Cardiac muscle cell (in vitro differentiated cells and primary cell): ENCODE measurements around the gene TMEM132D. TPM values are rescaled to one million over a fixed set of nuclear protein-coding genes. Genes with fewer than 3 reads are reported as not detected.

Experiments used
- DNase-seq, 2 donors: peaks; one replicate each; pipeline versions ENCODE4 v3.0.0 to v3.0.0-alpha.2; 2010 to 2017; ENCODE audit warnings: low read depth in 1 of 2, low spot score in 1 of 2
- H3K27ac ChIP-seq: fragments of 200-600 bp; sonication (generic); 2 replicates; pipeline ENCODE4 v1.5.1; 2016
- H3K27me3 ChIP-seq: fragments of 200-600 bp; sonication (generic); 2 replicates; pipeline ENCODE4 v1.6.0; 2016; ENCODE audit warnings: control low read depth
- H3K36me3 ChIP-seq: fragments of 200-600 bp; sonication (generic); 2 replicates; pipeline ENCODE4 v1.5.1; 2016; ENCODE audit warnings: control low read depth
- H3K4me1 ChIP-seq: fragments of 200-600 bp; sonication (generic); 2 replicates; pipeline ENCODE4 v1.8.1; 2017; ENCODE audit warnings: low read depth, mild to moderate bottlenecking, mixed run types
- H3K4me3 ChIP-seq: fragments of 200-600 bp; sonication (generic); 2 replicates; pipeline ENCODE4 v1.5.1; 2016; ENCODE audit warnings: mild to moderate bottlenecking
- H3K9me3 ChIP-seq: fragments of 200-600 bp; sonication (generic); 2 replicates; pipeline ENCODE4 v1.5.1; 2017; ENCODE audit warnings: low read depth, mild to moderate bottlenecking, control low read depth
- polyA plus RNA-seq: library from polyadenylated mRNA; unstranded; fragments of >200 nt; fragmentation: Nextera tagmentation; extraction: Ambion mirVana; gene quantifications from 2 replicates; pipeline ENCODE4 v1.2.1, GENCODE V29; 2016
- total RNA-seq: library from RNA; depleted of rRNA; stranded (reverse); fragments of >200 nt; gene quantifications from 2 replicates; pipeline ENCODE4 v1.2.3, GENCODE V29; 2016
- TF ChIP-seq, protein P1 (sequence below): IDR thresholded peaks from 2 replicates; pipeline ENCODE4 v1.5.1; 2012; ENCODE audit warnings: low read depth, mild to moderate bottlenecking, low read length

Gene TMEM132D
- total and polyA plus RNA-seq, 2 experiments from 2014 or later, result 0.03 TPM; not detected in 1

DNA sequence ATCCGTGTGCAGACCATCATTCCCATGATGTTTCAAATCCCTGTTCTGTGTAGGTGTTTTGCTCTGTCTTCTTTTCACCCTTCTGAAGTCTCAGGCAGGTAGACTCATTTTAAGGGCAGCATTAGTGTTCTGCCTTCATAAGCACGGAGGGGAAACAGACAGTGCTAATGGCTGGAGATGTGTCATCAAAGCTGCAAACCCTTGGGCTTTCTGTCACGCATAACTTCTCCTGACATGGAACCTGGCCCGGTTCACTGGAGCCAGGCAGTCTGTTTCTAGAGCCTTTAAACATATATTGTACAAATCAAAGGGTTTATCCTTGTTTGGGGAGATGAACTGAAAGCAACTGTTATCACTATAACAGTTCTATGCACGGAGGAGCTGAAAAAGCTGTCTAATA, 141.4 kb downstream of the TMEM132D start:
- no peak for DNase-seq
- H3K4me3 ChIP-seq, result no peak overlapping the region
- H3K27ac ChIP-seq, result no peak overlapping the region
- TF ChIP-seq, protein P1, sequence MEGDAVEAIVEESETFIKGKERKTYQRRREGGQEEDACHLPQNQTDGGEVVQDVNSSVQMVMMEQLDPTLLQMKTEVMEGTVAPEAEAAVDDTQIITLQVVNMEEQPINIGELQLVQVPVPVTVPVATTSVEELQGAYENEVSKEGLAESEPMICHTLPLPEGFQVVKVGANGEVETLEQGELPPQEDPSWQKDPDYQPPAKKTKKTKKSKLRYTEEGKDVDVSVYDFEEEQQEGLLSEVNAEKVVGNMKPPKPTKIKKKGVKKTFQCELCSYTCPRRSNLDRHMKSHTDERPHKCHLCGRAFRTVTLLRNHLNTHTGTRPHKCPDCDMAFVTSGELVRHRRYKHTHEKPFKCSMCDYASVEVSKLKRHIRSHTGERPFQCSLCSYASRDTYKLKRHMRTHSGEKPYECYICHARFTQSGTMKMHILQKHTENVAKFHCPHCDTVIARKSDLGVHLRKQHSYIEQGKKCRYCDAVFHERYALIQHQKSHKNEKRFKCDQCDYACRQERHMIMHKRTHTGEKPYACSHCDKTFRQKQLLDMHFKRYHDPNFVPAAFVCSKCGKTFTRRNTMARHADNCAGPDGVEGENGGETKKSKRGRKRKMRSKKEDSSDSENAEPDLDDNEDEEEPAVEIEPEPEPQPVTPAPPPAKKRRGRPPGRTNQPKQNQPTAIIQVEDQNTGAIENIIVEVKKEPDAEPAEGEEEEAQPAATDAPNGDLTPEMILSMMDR, result no peak
- no peaks in the 10 kb centered on the region for H3K27me3 ChIP-seq
- no peaks in the 10 kb centered on the region for H3K36me3 ChIP-seq
- no peaks in the 10 kb centered on the region for H3K4me1 ChIP-seq
- H3K9me3 ChIP-seq, result no peaks in the 10 kb centered on the region

DNA sequence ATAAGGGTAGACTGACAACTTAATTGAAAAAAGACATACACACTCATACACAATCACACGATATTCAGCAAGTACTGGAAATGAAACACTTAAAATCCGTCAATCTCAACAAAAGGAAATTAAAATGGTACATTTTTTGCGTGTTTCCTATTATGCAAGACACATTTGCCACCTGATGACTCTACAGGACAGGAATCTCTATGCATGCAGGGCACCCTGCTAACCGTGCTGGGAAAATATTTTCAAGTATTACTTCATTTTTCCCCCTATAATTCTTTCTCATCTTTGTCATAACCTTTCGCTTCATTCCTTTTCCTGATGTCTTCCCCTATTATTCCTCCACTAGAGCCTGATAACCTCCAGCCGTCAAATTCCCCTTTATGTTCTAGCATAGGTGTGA, 150.2 kb downstream of the TMEM132D start:
- Histone ChIP-seq H3K27me3 (no peaks in the 10 kb centered on the region), H3K4me3 (no peak overlapping the region), H3K9me3 (no peaks in the 10 kb centered on the region), H3K4me1 (no peaks in the 10 kb centered on the region), H3K27ac (no peak overlapping the region), H3K36me3 (no peaks in the 10 kb centered on the region)
- TF ChIP-seq, protein P1, result no peak
- DNase-seq, result no peak

DNA sequence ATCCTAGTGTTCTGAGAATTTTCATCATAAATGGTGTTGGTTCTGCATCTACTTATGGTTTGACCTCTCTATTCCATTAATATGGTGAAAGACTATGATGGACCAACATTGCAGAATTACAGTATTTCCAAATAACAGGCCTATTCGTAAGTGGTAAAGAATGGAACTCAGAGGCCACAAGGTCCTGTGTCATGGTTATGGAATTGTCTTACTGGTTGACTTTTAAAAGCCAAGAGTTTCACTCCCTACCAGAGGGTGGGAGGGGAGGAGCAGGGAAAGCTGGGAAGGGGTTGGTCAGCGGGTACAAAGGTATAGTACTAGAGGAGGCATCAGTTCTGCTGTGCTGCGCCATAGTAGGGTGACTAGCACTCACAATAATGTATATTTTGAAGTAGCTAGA, 153.4 kb downstream of the TMEM132D start:
- Histone ChIP-seq H3K36me3 (no peaks in the 10 kb centered on the region), H3K27me3 (no peaks in the 10 kb centered on the region), H3K4me1 (no peaks in the 10 kb centered on the region), H3K4me3 (no peak overlapping the region), H3K9me3 (no peaks in the 10 kb centered on the region), H3K27ac (no peak overlapping the region)
- DNase-seq, result no peak
- TF ChIP-seq, protein P1, result no peak

DNA sequence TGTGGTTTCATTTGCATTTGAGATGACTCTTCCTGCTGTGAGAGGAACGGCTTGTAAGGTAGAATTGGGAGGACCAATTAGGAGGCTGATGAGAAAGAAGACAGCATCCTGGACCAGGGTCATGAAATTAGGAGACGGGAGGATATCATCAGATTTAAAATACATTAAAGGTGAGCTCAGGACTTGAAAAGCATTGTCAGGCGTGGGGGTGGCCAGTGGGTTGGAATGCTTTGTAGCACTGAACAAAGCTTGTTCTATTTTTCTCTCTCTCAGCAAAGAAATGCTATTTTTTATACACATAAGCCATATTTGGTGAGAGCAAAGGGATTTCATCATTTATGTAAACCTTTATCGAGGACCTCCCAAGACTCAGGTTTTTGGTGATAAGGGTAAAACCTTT, 157.5 kb downstream of the TMEM132D start:
- DNase-seq, result no peak
- no peaks in the 10 kb centered on the region for H3K4me1 ChIP-seq
- no peaks in the 10 kb centered on the region for H3K36me3 ChIP-seq
- H3K4me3 ChIP-seq, result no peak overlapping the region
- TF ChIP-seq, protein P1, result no peak
- no peaks in the 10 kb centered on the region for H3K27me3 ChIP-seq
- no peaks in the 10 kb centered on the region for H3K9me3 ChIP-seq
- no peak overlapping the region for H3K27ac ChIP-seq

DNA sequence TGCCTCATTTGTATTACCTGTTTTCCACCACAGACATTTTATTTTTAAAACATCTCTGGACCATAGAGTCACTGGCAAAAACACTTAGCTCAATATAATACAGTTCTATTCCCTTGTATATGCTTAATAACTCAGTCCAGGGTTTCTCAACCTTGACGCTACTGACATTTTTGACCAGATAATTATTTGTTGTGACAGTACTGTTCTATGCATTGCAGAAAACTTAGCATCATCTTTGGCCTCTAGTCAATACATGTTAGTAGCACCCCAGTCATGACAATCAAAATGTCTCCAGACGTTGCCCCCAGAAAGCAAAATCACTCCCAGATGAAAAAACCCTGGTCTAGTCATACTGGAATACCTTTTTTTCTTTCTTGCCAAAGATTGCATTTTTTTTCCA, 174.7 kb downstream of the TMEM132D start:
- TF ChIP-seq, protein P1, result no peak
- no peak for DNase-seq
- Histone ChIP-seq H3K9me3 (no peaks in the 10 kb centered on the region), H3K36me3 (no peaks in the 10 kb centered on the region), H3K4me1 (no peaks in the 10 kb centered on the region), H3K27me3 (no peaks in the 10 kb centered on the region), H3K27ac (no peak overlapping the region), H3K4me3 (no peak overlapping the region)

DNA sequence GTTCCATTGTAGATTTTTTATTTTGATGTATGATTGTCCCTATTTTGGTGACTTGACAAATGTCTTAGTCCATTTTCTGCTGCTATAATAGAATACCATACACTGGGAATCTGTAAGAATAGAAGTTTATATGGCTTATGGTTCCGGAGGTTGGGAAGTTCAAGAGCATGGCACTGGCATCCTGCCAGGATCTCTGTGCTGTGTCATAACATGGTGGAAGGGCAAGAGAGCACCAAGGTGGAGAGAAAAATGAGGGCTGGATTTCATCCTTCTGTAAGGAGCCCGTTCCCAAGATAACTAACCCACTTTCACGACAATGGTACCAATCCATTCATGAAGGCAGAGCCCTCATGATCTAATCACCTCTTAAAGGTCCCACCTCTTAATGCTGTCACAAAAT, 176.7 kb downstream of the TMEM132D start:
- H3K36me3 ChIP-seq, result no peaks in the 10 kb centered on the region
- H3K9me3 ChIP-seq, result no peaks in the 10 kb centered on the region
- no peaks in the 10 kb centered on the region for H3K4me1 ChIP-seq
- H3K4me3 ChIP-seq, result no peak overlapping the region
- no peak overlapping the region for H3K27ac ChIP-seq
- TF ChIP-seq, protein P1, result no peak
- H3K27me3 ChIP-seq, result no peaks in the 10 kb centered on the region
- no peak for DNase-seq
